ENCODE measurements around the gene ZNF764. TPM values are rescaled to one million over a fixed set of nuclear protein-coding genes. Genes with fewer than 3 reads are reported as not detected.

The ZNF764 gene
- polyA plus RNA-seq, 1 donor (not counting 4 experiments of a cell fraction or from before 2014, with no cell fraction given), result 1.6 TPM

DNA sequence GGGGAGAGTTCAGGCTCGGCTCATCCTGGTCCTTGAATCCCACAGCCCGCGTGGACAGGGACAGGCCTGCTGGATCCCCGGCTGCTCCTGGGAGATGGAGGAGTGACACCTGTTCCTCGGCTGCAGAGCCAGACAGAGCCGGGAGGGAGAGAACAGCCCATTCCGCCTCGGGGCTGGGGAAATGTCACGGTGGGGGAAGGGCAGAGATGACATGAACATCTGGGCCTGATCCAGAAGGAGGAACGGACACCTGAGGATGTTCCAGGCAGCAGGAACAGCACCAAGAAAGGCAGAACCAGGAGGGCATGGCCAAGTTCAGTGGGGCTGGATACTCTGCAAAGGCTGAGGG is 2.1 kb downstream of the ZNF764 start:
- no peak for FAIRE-seq

GRCh38 chr16:30555315-30556124 is 2.7 kb downstream of the ZNF764 start:
- Histone ChIP-seq H2AFZ (ENCODE audit: control insufficient read depth, low read length) (no peak overlapping the region), H3K9me3 (ENCODE audit: control insufficient read depth, low read depth, low read length) (no peaks in the 10 kb centered on the region), H3K36me3 (ENCODE audit: control insufficient read depth in 2 of 2, extremely low read depth in 1 of 2, insufficient read depth in 2 of 2, low read length in 2 of 2) (peaks cover 0 to 8% of the 10 kb centered on the region in 2 experiments), H3K27me3 (ENCODE audit: control insufficient read depth, extremely low read depth, insufficient read depth, low read length) (no peaks in the 10 kb centered on the region), H3K9me1 (ENCODE audit: control insufficient read depth, extremely low read depth, insufficient read depth, low read length) (no peaks in the 10 kb centered on the region), H3K4me3 (ENCODE audit: control insufficient read depth in 2 of 3, extremely low read depth in 1 of 3, insufficient read depth in 2 of 3, low read depth in 1 of 3, low read length in 3 of 3) (no peak overlapping the region), H3K4me2 (ENCODE audit: control insufficient read depth, extremely low read depth, insufficient read depth, low read depth, low read length) (no peak overlapping the region), H3K9ac (ENCODE audit: control insufficient read depth, extremely low read depth, insufficient read depth, low read length) (no peak overlapping the region), H3K79me2 (ENCODE audit: control insufficient read depth, insufficient read depth, low read length) (peaks cover 18% of the 10 kb centered on the region), H3K27ac (ENCODE audit: control insufficient read depth, insufficient read depth, low read length) (no peak overlapping the region), H3K4me1 (ENCODE audit: control insufficient read depth, extremely low read depth, insufficient read depth, low read length) (peaks cover 5% of the 10 kb centered on the region), H4K20me1 (ENCODE audit: control insufficient read depth, extremely low read depth, insufficient read depth, low read length) (no peaks in the 10 kb centered on the region)
- dilution Hi-C loops (cut with MboI; ENCODE audit: extremely low pct_ligation_motif_present, low sequenced_read_pairs), result no loop called here
- FAIRE-seq (no peak), DNase-seq (ENCODE audit: low read depth, low spot score) (no peak)
- TF ChIP-seq CTCF (optimal IDR thresholded peaks at IDR 0.05 in 1 of 3, IDR thresholded peaks at IDR 0.05 in 1 of 3, conservative IDR thresholded peaks at IDR 0.05 in 1 of 3; ENCODE audit: extremely low read depth in 1 of 3, insufficient read depth in 2 of 3, low read length in 3 of 3), result no peak
- TF ChIP-seq EZH2 (IDR thresholded peaks at IDR 0.05; ENCODE audit: low read length), result no peak

More for the DNA sequence above, 2.1 kb downstream of the ZNF764 start:
- Histone ChIP-seq H3K79me2 (ENCODE audit: control insufficient read depth, insufficient read depth, low read length) (peaks cover 18% of the 10 kb centered on the region), H3K9ac (ENCODE audit: control insufficient read depth, extremely low read depth, insufficient read depth, low read length) (no peak overlapping the region), H3K4me3 (ENCODE audit: control insufficient read depth in 2 of 3, extremely low read depth in 1 of 3, insufficient read depth in 2 of 3, low read depth in 1 of 3, low read length in 3 of 3) (no peak overlapping the region), H4K20me1 (ENCODE audit: control insufficient read depth, extremely low read depth, insufficient read depth, low read length) (no peaks in the 10 kb centered on the region), H2AFZ (ENCODE audit: control insufficient read depth, low read length) (no peak overlapping the region), H3K27me3 (ENCODE audit: control insufficient read depth, extremely low read depth, insufficient read depth, low read length) (no peaks in the 10 kb centered on the region), H3K4me1 (ENCODE audit: control insufficient read depth, extremely low read depth, insufficient read depth, low read length) (peaks cover 7% of the 10 kb centered on the region), H3K27ac (ENCODE audit: control insufficient read depth, insufficient read depth, low read length) (no peak overlapping the region), H3K4me2 (ENCODE audit: control insufficient read depth, extremely low read depth, insufficient read depth, low read depth, low read length) (no peak overlapping the region), H3K36me3 (ENCODE audit: control insufficient read depth in 2 of 2, extremely low read depth in 1 of 2, insufficient read depth in 2 of 2, low read length in 2 of 2) (peaks cover 0 to 8% of the 10 kb centered on the region in 2 experiments), H3K9me3 (ENCODE audit: control insufficient read depth, low read depth, low read length) (no peaks in the 10 kb centered on the region), H3K9me1 (ENCODE audit: control insufficient read depth, extremely low read depth, insufficient read depth, low read length) (no peaks in the 10 kb centered on the region)
- dilution Hi-C loops (cut with MboI; ENCODE audit: extremely low pct_ligation_motif_present, low sequenced_read_pairs), result no loop called here
- no peak for DNase-seq (ENCODE audit: low read depth, low spot score)
- TF ChIP-seq CTCF (optimal IDR thresholded peaks at IDR 0.05 in 1 of 3, IDR thresholded peaks at IDR 0.05 in 1 of 3, conservative IDR thresholded peaks at IDR 0.05 in 1 of 3; ENCODE audit: extremely low read depth in 1 of 3, insufficient read depth in 2 of 3, low read length in 3 of 3) (no peak), EZH2 (IDR thresholded peaks at IDR 0.05; ENCODE audit: low read length) (no peak)
